GM12891 (cell line): ENCODE measurements around the gene CYP17A1.

Experiments used
- POLR2A ChIP-seq: IDR thresholded peaks from 2 replicates; pipeline ENCODE4 v1.6.1; 2011; ENCODE audit warnings: low read depth, low read length, control low read depth
- POLR2AphosphoS5 ChIP-seq: IDR thresholded peaks from 2 replicates; pipeline ENCODE4 v1.6.1; 2011; ENCODE audit warnings: low read depth, low read length, control low read depth
- TAF1 ChIP-seq: IDR thresholded peaks from 2 replicates; pipeline ENCODE4 v1.6.1; 2011; ENCODE audit warnings: low read depth, low read length, control low read depth

GRCh38 chr10:102850025-102850518, 12.9 kb upstream of the CYP17A1 start:
- TF ChIP-seq POLR2A (no peak), POLR2AphosphoS5 (no peak), TAF1 (no peak)
